Measurements from ENCODE around the gene COTL1.

GRCh38 chr16:84582958-84583516 is 34.8 kb downstream of the COTL1 start:
- TF ChIP-seq CTCF (IDR thresholded peaks at IDR 0.05) (no peak), POLR2A (IDR thresholded peaks at IDR 0.05) (no peak)

Measured in adrenal gland (tissue), 5 donors.